SK-N-SH (cell line): ENCODE results near the gene THSD7A. TPM values are rescaled to one million over a fixed set of nuclear protein-coding genes. Genes with fewer than 3 reads are reported as not detected.

Experiments used
- CTCF ChIA-PET: fragments of 300-600, 350-600 bp; formaldehyde crosslinking; extraction: SDS; loops from one replicate; lab custom pipeline; 2021; lab: Yijun Ruan, JAX
- POLR2A ChIA-PET: fragments of 350-600 bp; sonication (Branson Sonifier 250); formaldehyde crosslinking; extraction: SDS; loops from one replicate; lab custom pipeline; 2020; ENCODE audit warnings: antibody characterized with exemption, inconsistent platforms; lab: Yijun Ruan, JAX
- DNase-seq: peaks from one replicate; pipeline ENCODE4 v3.0.0; 2012
- H2AFZ ChIP-seq: fragments of 200-600 bp; sonication (generic); 2 replicates; pipeline ENCODE4 v1.8.1; 2016; ENCODE audit warnings: antibody characterized with exemption, mild to moderate bottlenecking, low read depth
- H3F3A ChIP-seq: fragments of 200-600 bp; sonication (generic); replicated peaks from 2 replicates; pipeline ENCODE3; 2016; ENCODE audit warnings: antibody characterized with exemption, mild to moderate bottlenecking; ENCODE audit not compliant: insufficient read depth
- H3K27ac ChIP-seq, 2 experiments: fragments of 200-500 bp in 1 of 2; fragments of 200-600 bp in 1 of 2; sonication (Bioruptor generic) in 1 of 2; sonication (generic), shearing (Covaris generic) in 1 of 2; 2 replicates each; pipeline versions ENCODE4 v1.5.1 to v1.6.1; 2014 to 2016; ENCODE audit warnings: low read depth in 2 of 2, inconsistent platforms in 1 of 2, low read length in 1 of 2, mild to moderate bottlenecking in 1 of 2, mixed read lengths in 1 of 2
- H3K27me3 ChIP-seq: fragments of 200-600 bp; sonication (generic), shearing (Covaris generic); 2 replicates; pipeline ENCODE4 v1.6.1; 2016; ENCODE audit warnings: mixed run types; ENCODE audit not compliant: insufficient read depth
- H3K36me3 ChIP-seq, 2 experiments: fragments of 200-500 bp in 1 of 2; fragments of 200-600 bp in 1 of 2; sonication (Bioruptor generic) in 1 of 2; sonication (generic) in 1 of 2; replicated peaks in 1 of 2; 2 replicates each; pipeline versions ENCODE3 to v1.5.1; 2014 to 2016; ENCODE audit warnings: low read length in 1 of 2, mild to moderate bottlenecking in 1 of 2; ENCODE audit not compliant: insufficient read depth in 2 of 2, control insufficient read depth in 1 of 2
- H3K4me1 ChIP-seq, 2 experiments: fragments of 200-500 bp in 1 of 2; fragments of 200-600 bp in 1 of 2; sonication (Bioruptor generic) in 1 of 2; sonication (generic), shearing (Covaris generic) in 1 of 2; 2 replicates each; pipeline versions ENCODE4 v1.5.1 to v1.6.1; 2014 to 2016; ENCODE audit warnings: low read depth in 1 of 2, low read length in 1 of 2, mixed run types in 1 of 2; ENCODE audit not compliant: insufficient read depth in 2 of 2, control insufficient read depth in 1 of 2
- H3K4me2 ChIP-seq: fragments of 200-600 bp; sonication (generic), shearing (Covaris generic); 2 replicates; pipeline ENCODE4 v1.6.1; 2017; ENCODE audit warnings: mixed run types
- H3K4me3 ChIP-seq, 2 experiments: fragments of 200-500 bp in 1 of 2; fragments of 200-600 bp in 1 of 2; sonication (Bioruptor generic) in 1 of 2; sonication (generic), shearing (Covaris generic) in 1 of 2; 2 replicates each; pipeline versions ENCODE4 v1.5.1 to v1.8.1; 2014 to 2016; ENCODE audit warnings: low read depth in 2 of 2, inconsistent platforms in 1 of 2, low read length in 1 of 2, mild to moderate bottlenecking in 1 of 2, mixed read lengths in 1 of 2, moderate library complexity in 1 of 2
- H3K79me2 ChIP-seq: fragments of 200-600 bp; sonication (generic); 2 replicates; pipeline ENCODE4 v1.8.1; 2017; ENCODE audit warnings: mild to moderate bottlenecking; ENCODE audit not compliant: insufficient read depth
- H3K9ac ChIP-seq: fragments of 200-600 bp; sonication (generic); 2 replicates; pipeline ENCODE4 v1.6.1; 2017; ENCODE audit warnings: mixed run types
- H3K9me2 ChIP-seq: fragments of 200-600 bp; sonication (generic); 2 replicates; pipeline ENCODE4 v1.6.1; 2017; ENCODE audit warnings: mixed run types
- H3K9me3 ChIP-seq: fragments of 200-600 bp; sonication (generic); 2 replicates; pipeline ENCODE4 v1.6.1; 2017; ENCODE audit warnings: mixed run types, mild to moderate bottlenecking, moderate library complexity
- H4K20me1 ChIP-seq: fragments of 200-600 bp; sonication (generic); 2 replicates; pipeline ENCODE4 v1.6.1; 2017; ENCODE audit warnings: mild to moderate bottlenecking, mixed run types; ENCODE audit not compliant: insufficient read depth
- ELF1 ChIP-seq: IDR thresholded peaks from 2 replicates; pipeline ENCODE4 v1.4.0; 2012
- EZH2phosphoT487 ChIP-seq: fragments of 200-600 bp; sonication (generic); IDR thresholded peaks from 2 replicates; pipeline ENCODE4 v1.6.1; 2017; ENCODE audit warnings: low read depth, mixed run types, mild to moderate bottlenecking, antibody characterized with exemption, moderate library complexity, borderline replicate concordance
- FOXJ3 ChIP-seq: sonication (generic); formaldehyde crosslinking; IDR thresholded peaks from 2 replicates; pipeline ENCODE4 v1.5.1; 2020; ENCODE audit warnings: mild to moderate bottlenecking, missing genetic modification reagents
- GABPA ChIP-seq: IDR thresholded peaks from 2 replicates; pipeline ENCODE4 v1.4.0; 2012; ENCODE audit warnings: low read depth, mild to moderate bottlenecking
- GATA2 ChIP-seq: sonication (generic); formaldehyde crosslinking; IDR thresholded peaks from 2 replicates; pipeline ENCODE4 v1.5.0; 2020; ENCODE audit warnings: mild to moderate bottlenecking, missing genetic modification reagents
- JUND ChIP-seq: IDR thresholded peaks from 2 replicates; pipeline ENCODE4 v1.4.0; 2012
- MEF2A ChIP-seq: IDR thresholded peaks from 2 replicates; pipeline ENCODE4 v1.4.0; 2012; ENCODE audit warnings: low read depth, borderline replicate concordance
- NRF1 ChIP-seq: IDR thresholded peaks from 2 replicates; pipeline ENCODE4 v1.6.1; 2012; ENCODE audit warnings: low read depth, mild to moderate bottlenecking, low read length
- RAD21 ChIP-seq: IDR thresholded peaks from 2 replicates; pipeline ENCODE4 v1.6.1; 2012; ENCODE audit warnings: mild to moderate bottlenecking, low read length
- RCOR1 ChIP-seq: fragments of 150-350 bp; IDR thresholded peaks from 2 replicates; pipeline ENCODE4 v1.6.1; 2017; ENCODE audit warnings: antibody characterized with exemption, low read length
- SMC3 ChIP-seq: IDR thresholded peaks from 2 replicates; pipeline ENCODE4 v1.6.1; 2012; ENCODE audit warnings: low read depth, low read length, improper control_type of control experiment
- TCF12 ChIP-seq: IDR thresholded peaks from 2 replicates; pipeline ENCODE4 v1.4.0; 2012
- TEAD4 ChIP-seq: IDR thresholded peaks from 2 replicates; pipeline ENCODE4 v1.4.0; 2012; ENCODE audit warnings: mild to moderate bottlenecking, borderline replicate concordance; ENCODE audit not compliant: insufficient read depth
- WGBS: methylation state at CpG from one replicate; pipeline ENCODE4 v1.1.6; 2017; ENCODE audit warnings: low lambda C conversion rate; 5-methylcytosine and 5-hydroxymethylcytosine counted together
- polyA plus RNA-seq, 3 experiments: library from polyadenylated mRNA; depleted of rRNA; stranded (reverse); fragments of >200 nt; gene quantifications; 2 replicates each; pipeline ENCODE4 v1.2.3, GENCODE V29; 2012
- TF ChIP-seq, protein P1 (sequence below): IDR thresholded peaks from 2 replicates; pipeline ENCODE4; 2012
- TF ChIP-seq, protein P2 (sequence below): IDR thresholded peaks from 2 replicates; pipeline ENCODE4 v1.4.0; 2012; ENCODE audit warnings: low read depth, borderline replicate concordance
- TF ChIP-seq, protein P3 (sequence below): fragments of 200-600 bp; sonication (generic); IDR thresholded peaks from 2 replicates; pipeline ENCODE4 v1.6.1; 2017; ENCODE audit warnings: antibody characterized with exemption, mild to moderate bottlenecking, moderate library complexity
- TF ChIP-seq, protein P4 (sequence below): fragments of 150-350 bp; IDR thresholded peaks from 2 replicates; pipeline ENCODE4 v1.6.1; 2017; ENCODE audit warnings: antibody characterized with exemption, low read length, low read depth, borderline replicate concordance

THSD7A gene
- polyA plus RNA-seq, 1 of the 3 experiments (the other 2 are of a cell fraction), result 0.16 TPM

DNA sequence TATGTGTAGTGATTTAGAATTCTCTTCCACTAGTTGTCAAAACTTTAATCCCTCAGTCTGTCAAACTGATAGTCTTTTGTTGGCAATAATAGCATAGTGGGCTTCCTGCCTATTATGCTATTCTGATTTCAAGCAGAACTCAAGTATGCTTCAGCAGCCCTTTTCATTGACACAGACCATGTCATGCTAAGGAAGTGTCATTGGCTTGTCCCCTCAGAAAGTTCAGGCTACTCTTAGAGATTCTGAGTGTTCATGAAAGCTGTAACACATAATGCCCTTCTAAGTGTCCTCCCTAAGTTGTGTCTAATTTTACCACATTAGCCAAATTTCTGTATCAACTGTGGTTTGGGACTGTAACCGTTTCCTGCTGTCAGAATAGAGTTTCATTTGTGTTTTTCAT lies 198.7 kb downstream of the THSD7A start:
- DNase-seq, result no peak
- 35% methylated on average over 1 of the region's 1 CpG for WGBS
- Histone ChIP-seq H3K4me1 (no peaks in the 10 kb centered on the region; a peak in 2 of 4 replicates), H2AFZ (no peak overlapping the region), H3K9me2 (no peaks in the 10 kb centered on the region), H3K79me2 (no peaks in the 10 kb centered on the region), H3K4me2 (no peak overlapping the region), H3K27ac (no peak overlapping the region; a peak in 1 of 4 replicates), H3K4me3 (no peak overlapping the region), H3K36me3 (peaks cover 0 to 8% of the 10 kb centered on the region in 2 experiments), H4K20me1 (no peaks in the 10 kb centered on the region), H3F3A (no peaks in the 10 kb centered on the region), H3K9me3 (no peaks in the 10 kb centered on the region), H3K27me3 (no peaks in the 10 kb centered on the region), H3K9ac (no peak overlapping the region)
- TF ChIP-seq TCF12, result no peak
- no peak for TF ChIP-seq EZH2phosphoT487
- no peak for TF ChIP-seq MEF2A
- TF ChIP-seq ELF1, result no peak
- TF ChIP-seq, protein P1, sequence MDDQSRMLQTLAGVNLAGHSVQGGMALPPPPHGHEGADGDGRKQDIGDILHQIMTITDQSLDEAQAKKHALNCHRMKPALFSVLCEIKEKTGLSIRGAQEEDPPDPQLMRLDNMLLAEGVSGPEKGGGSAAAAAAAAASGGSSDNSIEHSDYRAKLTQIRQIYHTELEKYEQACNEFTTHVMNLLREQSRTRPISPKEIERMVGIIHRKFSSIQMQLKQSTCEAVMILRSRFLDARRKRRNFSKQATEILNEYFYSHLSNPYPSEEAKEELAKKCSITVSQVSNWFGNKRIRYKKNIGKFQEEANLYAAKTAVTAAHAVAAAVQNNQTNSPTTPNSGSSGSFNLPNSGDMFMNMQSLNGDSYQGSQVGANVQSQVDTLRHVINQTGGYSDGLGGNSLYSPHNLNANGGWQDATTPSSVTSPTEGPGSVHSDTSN, result no peak
- no peak for TF ChIP-seq TEAD4
- no peak for TF ChIP-seq FOXJ3 (CRISPR knock-in tag)
- TF ChIP-seq RCOR1, result no peak
- TF ChIP-seq JUND, result no peak
- no peak for TF ChIP-seq GABPA
- POLR2A ChIA-PET, result no interaction called here
- CTCF ChIA-PET, result interaction anchor here (0.6 kb wide), 1 partner anchor 562 kb away, joined by 4 read pairs; no protein-coding TSS in a partner anchor

DNA sequence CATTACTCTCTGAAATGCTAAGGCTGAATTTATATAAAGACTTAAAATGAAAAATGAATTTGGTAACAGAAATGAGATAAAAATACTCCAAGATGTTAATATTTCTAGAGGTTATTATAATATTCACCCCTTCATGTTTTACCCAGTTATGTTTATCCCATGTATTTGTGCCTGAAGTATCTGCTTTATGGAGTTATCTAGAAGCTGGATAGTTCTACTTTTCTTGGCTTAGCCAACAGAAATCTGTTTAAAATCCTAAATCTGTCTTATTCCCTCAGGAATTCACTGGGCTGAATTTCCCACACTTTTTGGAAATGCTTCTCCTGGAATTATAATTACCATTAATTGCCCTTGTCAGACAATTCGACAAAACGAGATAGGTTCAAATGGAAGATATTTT lies 201.6 kb downstream of the THSD7A start:
- TF ChIP-seq RAD21, result no peak
- TF ChIP-seq NRF1, result no peak
- POLR2A ChIA-PET, result no interaction called here
- 31% methylated on average over 2 of the region's 2 CpGs for WGBS
- H3K4me3 ChIP-seq, result no peak overlapping the region
- H3K27me3 ChIP-seq, result no peaks in the 10 kb centered on the region
- H3K9me2 ChIP-seq, result no peaks in the 10 kb centered on the region
- no peak for DNase-seq
- no peak overlapping the region for H3K9ac ChIP-seq
- no peak overlapping the region for H2AFZ ChIP-seq
- H3K79me2 ChIP-seq, result no peaks in the 10 kb centered on the region
- no peaks in the 10 kb centered on the region for H3K9me3 ChIP-seq
- CTCF ChIA-PET, result interaction anchor here (1.8 kb wide), 1 partner anchor 20 kb away, joined by 5 read pairs; no protein-coding TSS in a partner anchor
- no peaks in the 10 kb centered on the region for H3F3A ChIP-seq
- no peaks in the 10 kb centered on the region for H4K20me1 ChIP-seq
- no peak overlapping the region for H3K27ac ChIP-seq
- H3K4me1 ChIP-seq, result no peaks in the 10 kb centered on the region; a peak in 2 of 4 replicates
- no peak overlapping the region for H3K4me2 ChIP-seq
- H3K36me3 ChIP-seq, result peaks cover 0 to 6% of the 10 kb centered on the region in 2 experiments

DNA sequence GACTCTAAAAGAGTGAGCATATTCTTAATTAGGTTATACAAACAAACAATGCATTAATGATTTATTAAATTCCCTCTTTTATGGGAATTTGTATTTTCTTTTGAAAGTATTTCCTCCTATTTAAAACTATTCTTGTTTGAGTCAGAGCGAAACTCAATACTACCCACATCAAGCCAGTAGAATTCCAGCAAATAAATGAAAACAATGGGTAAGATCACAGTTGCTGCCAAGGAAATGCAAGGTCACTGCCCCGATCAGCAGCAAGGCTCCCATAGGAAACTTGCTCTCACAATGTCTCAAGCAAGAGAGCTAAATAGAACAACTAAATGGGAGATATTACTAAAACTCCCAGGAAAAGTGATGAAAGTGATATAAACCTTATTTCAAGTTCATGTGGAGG lies 206.3 kb downstream of the THSD7A start:
- Histone ChIP-seq H3K4me1 (no peaks in the 10 kb centered on the region; a peak in 1 of 4 replicates), H4K20me1 (no peaks in the 10 kb centered on the region), H3K9me2 (no peaks in the 10 kb centered on the region), H3K27me3 (no peaks in the 10 kb centered on the region), H3K27ac (no peak overlapping the region), H3K9me3 (no peaks in the 10 kb centered on the region), H3K4me3 (no peak overlapping the region), H3K9ac (no peak overlapping the region), H3F3A (no peaks in the 10 kb centered on the region), H3K79me2 (no peaks in the 10 kb centered on the region), H3K4me2 (no peak overlapping the region), H2AFZ (no peak overlapping the region), H3K36me3 (peaks cover 0 to 8% of the 10 kb centered on the region in 2 experiments)
- POLR2A ChIA-PET, result no interaction called here
- 38% methylated on average over 2 of the region's 2 CpGs for WGBS
- TF ChIP-seq JUND (no peak), SMC3 (no peak), GATA2 (CRISPR knock-in tag) (no peak), TEAD4 (no peak)
- TF ChIP-seq, protein P2, sequence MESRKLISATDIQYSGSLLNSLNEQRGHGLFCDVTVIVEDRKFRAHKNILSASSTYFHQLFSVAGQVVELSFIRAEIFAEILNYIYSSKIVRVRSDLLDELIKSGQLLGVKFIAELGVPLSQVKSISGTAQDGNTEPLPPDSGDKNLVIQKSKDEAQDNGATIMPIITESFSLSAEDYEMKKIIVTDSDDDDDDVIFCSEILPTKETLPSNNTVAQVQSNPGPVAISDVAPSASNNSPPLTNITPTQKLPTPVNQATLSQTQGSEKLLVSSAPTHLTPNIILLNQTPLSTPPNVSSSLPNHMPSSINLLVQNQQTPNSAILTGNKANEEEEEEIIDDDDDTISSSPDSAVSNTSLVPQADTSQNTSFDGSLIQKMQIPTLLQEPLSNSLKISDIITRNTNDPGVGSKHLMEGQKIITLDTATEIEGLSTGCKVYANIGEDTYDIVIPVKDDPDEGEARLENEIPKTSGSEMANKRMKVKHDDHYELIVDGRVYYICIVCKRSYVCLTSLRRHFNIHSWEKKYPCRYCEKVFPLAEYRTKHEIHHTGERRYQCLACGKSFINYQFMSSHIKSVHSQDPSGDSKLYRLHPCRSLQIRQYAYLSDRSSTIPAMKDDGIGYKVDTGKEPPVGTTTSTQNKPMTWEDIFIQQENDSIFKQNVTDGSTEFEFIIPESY, result no peak
- TF ChIP-seq, protein P3, sequence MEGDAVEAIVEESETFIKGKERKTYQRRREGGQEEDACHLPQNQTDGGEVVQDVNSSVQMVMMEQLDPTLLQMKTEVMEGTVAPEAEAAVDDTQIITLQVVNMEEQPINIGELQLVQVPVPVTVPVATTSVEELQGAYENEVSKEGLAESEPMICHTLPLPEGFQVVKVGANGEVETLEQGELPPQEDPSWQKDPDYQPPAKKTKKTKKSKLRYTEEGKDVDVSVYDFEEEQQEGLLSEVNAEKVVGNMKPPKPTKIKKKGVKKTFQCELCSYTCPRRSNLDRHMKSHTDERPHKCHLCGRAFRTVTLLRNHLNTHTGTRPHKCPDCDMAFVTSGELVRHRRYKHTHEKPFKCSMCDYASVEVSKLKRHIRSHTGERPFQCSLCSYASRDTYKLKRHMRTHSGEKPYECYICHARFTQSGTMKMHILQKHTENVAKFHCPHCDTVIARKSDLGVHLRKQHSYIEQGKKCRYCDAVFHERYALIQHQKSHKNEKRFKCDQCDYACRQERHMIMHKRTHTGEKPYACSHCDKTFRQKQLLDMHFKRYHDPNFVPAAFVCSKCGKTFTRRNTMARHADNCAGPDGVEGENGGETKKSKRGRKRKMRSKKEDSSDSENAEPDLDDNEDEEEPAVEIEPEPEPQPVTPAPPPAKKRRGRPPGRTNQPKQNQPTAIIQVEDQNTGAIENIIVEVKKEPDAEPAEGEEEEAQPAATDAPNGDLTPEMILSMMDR, result no peak
- TF ChIP-seq, protein P4, sequence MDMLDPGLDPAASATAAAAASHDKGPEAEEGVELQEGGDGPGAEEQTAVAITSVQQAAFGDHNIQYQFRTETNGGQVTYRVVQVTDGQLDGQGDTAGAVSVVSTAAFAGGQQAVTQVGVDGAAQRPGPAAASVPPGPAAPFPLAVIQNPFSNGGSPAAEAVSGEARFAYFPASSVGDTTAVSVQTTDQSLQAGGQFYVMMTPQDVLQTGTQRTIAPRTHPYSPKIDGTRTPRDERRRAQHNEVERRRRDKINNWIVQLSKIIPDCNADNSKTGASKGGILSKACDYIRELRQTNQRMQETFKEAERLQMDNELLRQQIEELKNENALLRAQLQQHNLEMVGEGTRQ, result no peak
- DNase-seq, result no peak
- CTCF ChIA-PET, result no interaction called here
